Stimulated activated CD4-positive, alpha-beta T cell treated with anti-CD3 and anti-CD28 coated beads, Interleukin-4, amount 100 ng/mL, for 1 hour (primary cell): Measurements from ENCODE around the gene FAM186B.
"Not testable (repeated sequence)": the region's sequence is repeated elsewhere in the genome, so short reads cannot be mapped to it uniquely, and the experiment has no call there.

Experiments
- DNase-seq: peaks from one replicate; pipeline ENCODE4 v3.0.0-alpha.2; 2020

The FAM186B gene, protein sequence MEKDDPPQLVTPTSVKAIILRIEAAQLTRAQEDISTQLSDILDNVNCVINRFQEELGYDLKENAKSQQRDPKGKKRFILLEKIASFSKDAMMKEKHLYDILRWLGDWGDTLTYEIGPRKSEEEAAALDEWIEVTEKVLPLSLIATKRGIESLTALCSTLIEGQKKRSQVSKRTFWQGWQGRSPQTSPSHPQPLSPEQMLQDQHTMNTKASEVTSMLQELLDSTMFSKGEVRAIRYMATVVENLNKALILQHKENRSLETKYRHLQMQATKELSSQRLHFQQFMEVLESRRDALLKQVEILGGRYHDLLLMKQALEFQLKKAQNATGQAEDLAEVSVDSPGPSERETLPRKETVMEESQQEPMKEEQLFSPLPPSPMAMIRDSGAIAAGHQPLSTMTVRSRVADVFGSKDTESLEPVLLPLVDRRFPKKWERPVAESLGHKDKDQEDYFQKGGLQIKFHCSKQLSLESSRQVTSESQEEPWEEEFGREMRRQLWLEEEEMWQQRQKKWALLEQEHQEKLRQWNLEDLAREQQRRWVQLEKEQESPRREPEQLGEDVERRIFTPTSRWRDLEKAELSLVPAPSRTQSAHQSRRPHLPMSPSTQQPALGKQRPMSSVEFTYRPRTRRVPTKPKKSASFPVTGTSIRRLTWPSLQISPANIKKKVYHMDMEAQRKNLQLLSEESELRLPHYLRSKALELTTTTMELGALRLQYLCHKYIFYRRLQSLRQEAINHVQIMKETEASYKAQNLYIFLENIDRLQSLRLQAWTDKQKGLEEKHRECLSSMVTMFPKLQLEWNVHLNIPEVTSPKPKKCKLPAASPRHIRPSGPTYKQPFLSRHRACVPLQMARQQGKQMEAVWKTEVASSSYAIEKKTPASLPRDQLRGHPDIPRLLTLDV

DNA sequence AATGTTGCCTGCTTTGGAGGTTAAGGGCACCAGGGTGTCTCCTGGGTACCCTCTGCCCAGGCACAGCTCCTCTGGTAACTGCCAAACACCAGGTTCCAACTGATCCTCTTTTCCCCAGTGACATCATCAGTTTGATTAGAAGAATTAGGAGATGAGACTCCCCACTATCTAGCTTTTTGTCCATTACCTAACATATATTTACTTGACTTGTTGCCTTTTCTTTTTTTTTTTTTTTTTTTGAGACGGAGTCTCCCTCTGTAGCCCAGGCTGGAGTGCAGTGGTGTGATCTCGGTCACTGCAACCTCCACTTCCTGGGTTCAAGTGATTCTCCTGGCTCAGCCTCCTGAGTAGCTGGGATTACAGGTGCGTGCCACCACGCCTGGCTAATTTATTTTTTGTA, at the start of gene FAM186B:
TSS of gene FAM186B (minus strand) at position 101 of the 400 bp plus-strand sequence. CDS start 162 bp downstream, outside the sequence.
- not testable (repeated sequence) for DNase-seq

DNA sequence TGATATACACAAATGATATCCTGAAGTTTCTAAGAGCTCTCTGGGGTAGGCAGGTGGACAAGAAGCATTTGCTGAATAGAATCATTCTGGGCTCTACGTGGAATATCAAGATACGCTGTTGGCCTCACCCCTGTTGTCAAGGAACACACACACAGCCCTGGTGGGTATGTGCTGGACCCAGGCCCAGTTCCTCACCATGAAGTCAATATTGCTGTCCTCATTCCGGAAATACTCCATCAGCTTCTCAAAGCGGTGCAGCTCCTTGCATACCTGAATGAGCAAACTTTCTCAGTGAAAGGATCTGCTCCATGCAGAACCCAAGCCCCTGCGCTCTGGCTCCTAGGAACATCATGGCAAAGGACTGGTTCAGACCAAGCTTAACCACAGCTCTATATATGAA, 49.3 kb upstream of the FAM186B start:
- DNase-seq = no peak

DNA sequence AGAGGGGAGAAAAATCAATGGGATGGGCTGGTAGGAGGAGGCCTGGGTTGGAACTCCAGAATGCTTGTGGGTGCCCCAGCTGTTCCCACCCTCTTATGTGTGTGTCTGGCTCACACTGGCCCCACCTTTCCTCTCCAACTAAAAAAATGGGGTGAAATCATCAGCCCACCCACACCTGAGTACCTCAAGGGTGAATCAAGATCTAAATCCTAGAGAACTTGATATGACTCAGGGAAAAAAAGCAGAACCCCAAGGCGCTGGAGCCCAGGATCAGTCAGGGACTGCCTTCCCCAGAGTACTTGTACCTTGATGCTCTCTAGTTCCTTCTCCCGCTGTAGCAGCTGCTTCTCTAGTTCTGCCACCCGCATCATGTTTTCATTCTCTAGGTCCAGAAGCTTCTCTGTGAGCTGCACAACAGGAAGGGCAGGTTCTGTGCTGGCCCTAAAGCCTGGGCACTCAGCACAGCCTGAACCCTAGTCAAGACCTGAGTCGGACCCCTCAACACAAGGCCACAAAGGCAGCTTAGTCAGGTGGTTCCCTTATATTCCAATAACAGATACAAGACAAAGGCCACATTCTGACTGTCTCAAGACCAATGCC, 47.6 kb upstream of the FAM186B start:
- no peak for DNase-seq

DNA sequence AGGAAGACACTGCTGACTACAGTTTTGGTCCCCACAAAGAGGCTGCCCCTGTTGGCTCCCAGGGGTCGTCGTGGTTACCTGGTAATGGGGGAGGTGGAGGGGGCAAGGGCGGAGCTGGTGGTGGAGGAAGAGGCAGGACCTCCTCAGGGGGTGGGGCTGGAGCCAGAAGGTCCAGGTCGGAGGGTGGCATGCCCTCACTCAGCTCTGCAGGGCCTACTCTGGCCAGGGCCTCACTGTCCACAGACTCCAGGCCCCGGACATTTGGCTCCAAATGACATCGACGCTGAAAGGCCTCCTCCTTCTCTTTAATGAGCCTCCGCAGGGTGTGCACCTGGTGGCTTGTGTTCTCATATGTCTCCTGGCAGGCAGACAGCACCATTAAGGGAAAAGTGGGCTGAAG, 46.4 kb upstream of the FAM186B start:
- DNase-seq = no peak

DNA sequence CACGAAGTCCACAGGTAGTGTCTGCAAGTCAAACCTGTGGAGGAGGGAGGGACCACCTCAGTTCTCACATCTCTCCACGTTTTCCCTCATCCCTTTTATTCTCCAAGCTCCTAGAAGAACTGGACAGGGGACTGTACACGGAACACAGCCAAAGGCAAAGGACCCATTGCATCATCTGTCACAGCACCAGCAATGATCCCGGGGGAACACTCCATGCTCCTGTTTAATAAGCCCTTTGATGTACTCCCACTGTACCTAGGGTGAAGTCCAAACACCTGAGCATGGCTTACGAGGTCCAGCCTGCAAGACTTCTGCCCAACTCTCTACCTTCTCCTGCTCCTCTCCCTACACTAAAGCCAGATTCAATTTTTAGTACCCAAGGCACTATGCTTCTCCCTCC, 44.5 kb upstream of the FAM186B start:
- no peak for DNase-seq

GRCh38 chr12:49649445-49649844, 44.0 kb upstream of the FAM186B start:
- no peak for DNase-seq

DNA sequence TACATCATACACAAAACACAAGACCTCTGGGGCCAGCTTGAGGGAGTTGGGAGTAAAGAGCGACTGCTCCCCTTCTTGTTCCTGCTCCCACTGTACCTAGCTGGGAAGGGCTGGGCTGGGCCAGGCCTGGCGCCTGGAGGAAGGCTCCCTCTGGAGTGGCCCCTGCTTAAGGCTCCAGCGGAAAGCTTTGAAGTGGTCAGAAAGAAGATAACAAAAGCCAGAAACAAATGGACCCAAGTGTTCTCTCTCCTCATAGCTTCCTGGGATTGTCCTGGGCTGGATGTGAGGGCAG, 43.2 kb upstream of the FAM186B start:
- DNase-seq = no peak

GRCh38 chr12:49647827-49648711, 42.6 kb upstream of the FAM186B start:
- no peak for DNase-seq

DNA sequence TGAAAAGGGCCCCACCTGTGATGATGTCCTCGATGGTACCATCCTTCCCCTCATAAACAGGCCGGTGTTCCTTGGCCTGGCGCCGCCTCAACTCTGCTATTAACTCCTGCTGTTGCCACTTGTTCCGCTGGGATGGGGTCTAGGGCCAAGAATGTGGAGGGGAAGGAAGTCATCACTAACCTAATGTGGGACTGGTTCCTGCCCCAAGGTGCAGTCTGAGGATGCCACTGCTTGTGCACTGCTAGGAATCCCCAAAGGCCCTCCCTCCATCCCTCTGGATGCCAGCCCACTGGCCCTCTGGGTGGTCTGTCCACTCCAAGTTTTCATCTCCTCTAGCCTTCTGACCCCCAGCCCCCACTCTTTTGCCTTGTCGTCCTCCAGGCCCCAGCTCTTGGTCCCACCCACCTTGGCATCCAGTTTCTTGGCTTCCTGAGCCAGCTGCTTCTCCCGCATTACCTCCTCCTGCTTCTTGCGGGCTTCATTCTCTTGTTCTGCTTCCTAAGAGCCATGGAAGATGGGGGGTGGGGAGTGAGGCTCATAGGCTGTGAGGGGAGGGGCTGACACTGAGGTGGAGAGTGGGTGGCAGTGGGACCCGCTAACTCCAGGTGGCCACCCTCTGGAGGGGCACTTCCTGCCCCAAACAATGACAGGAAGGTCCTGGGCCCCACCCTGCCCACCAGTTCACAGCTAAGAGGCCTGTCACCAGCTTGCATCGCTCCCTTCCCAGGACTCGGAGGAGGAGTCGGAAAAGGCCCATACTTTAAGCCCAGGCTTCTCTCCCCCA, 41.6 kb upstream of the FAM186B start:
- no peak for DNase-seq

DNA sequence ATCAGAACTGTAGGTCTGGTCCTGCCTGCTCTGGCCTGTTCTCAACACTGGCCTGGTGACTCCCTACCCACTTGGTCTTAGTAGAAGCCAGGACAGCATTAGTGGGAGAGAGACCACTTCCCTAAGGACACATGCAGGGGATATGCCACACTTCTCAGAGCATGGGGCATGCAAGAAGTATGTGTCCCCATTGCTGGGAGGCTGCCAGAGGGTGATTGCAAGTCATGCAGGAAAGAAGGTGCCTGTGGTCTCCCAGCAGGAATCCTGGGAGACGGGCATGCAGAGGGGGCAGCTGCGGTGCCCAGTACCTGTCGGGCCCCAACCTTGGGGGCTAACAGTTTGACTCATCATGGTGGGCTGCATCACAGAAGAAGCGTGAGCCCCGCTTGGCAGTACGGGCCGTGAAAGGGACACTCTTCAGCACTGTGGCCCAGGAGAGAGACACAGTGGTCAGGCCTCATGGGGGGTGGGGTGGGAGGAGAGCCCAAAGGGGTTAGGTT, 40.9 kb upstream of the FAM186B start:
- DNase-seq = no peak

DNA sequence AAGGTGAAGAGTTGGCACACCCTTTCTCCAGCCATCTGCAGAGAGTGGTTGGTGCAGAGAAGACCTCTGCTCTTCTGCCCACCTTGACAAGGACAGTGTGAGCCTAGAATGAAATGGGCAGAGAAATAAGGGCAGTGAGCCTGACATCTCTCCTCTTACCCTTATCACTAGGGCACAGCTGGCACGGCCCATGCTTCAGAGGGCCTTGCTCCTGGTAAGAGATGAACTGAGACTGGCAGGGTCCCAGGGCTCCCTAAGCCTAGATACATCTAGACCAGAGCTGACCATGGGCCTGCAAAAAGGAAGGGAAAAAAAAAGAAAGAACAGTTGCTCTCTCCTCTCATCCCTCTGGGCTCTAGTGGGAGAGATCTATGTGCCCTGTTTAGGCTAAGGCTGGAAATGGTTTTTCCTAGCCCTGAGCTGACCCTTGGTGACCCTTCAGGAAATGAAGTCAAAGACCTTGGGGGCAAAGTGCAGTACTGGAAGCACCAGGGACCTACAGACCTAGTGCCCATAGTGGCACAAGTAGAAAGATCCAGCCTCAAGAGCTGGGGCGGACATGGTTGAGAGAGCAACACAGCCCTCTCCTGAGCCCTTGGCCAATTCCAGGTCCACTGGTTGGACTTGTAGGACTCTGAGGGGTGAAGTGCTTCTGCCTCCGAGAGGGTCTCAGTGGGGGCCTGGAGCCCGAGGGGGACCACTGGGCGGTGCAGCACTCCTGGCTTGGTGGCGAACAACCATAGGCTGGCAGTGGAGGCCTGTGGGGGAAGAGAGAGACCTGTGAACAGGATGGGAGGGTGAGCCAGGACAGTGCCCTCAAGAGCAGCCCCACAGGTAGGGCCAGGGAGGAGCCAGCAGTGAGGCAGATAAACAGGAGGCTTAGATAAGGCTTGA, 40.0 kb upstream of the FAM186B start:
- DNase-seq = no peak

DNA sequence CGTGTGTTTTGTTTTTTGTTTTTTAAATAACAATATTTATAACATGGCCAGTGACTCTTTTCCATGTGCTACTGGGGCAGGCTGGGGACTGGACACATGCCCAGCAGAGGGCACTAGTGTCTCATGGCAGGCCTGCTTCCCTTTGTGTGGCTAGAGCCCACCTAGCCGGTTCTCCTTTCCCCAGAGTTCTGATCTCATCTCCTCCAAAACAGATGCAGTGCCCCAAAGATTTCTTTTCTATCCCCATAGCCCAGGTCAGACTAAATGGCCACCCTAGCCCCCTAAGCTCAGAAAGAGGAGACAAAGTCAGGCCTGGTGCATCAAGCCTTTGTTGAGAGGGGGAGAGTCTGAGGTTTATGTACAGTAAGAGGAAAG, 39.2 kb upstream of the FAM186B start:
- peak; percentile 80 for DNase-seq

DNA sequence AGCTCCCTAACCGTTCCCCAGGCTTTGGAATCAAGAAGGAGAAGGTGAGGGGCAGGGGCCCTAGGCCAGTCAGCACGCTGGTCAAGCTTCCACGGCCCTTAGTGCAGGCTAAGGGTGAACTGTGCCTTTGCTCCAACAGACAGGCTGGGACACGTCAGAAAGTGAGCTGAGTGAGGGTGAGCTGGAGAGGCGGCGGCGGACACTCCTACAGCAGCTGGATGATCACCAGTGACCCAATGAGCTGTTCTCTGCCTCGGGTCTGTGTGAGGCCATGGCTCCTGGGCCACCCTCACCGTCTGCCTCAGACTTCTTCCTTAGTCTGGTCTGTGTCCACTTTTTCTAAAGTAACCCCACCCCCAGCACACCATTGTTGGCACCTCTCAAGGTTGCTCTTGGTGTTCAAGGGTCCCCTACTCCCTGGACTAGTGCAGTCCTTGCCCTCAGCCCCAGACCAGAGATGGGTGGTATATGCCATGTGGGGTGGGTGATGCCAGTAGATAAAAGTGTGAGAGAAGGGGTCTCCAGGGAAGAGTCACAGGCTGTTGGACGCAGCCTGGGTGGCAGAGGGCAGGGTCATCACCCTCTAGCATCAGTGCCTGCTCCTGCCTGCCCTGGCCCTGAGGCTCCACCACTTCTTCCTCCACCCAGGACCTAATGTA, 38.7 kb upstream of the FAM186B start:
- no peak for DNase-seq

DNA sequence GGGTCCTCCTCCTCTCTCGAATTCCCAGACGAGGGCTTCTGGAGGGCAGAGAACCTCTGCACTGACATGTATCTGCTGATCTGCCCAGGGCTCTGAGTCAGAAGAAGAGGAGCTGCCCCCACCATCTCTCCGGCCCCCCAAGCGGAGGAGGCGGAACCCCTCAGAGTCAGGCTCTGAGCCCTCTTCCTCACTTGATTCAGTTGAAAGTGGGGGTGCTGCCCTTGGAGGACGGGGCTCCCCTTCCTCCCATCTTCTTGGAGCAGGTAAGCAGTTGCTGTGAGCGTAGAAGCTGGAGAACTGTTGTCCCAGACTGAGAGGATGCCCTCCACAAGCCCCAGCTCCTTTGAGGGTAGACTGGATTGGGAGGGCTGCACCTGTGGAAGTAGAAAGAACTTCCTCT, 37.7 kb upstream of the FAM186B start:
- DNase-seq = no peak

DNA sequence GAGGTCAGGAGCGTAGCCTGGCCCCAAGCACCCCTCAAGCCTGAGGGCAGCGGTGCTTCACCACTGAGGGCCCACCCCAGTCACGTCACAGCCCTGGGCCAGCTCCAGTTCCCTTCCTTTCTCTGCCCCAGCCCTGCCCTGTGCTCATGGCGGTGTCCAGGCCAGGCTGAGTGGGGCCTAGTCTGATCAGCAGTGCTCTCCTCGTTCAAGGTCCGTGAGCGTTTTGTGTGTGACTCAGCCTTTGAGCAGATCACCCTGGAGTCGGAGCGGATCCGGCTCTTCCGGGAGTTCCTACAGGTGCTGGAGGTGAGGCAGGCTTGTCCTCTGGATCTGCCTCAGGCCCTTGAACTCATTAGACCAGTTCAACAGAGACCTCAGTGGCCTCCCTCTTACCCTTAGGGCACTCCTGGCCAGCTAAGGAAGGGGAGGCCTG, 36.9 kb upstream of the FAM186B start:
- DNase-seq = no peak

DNA sequence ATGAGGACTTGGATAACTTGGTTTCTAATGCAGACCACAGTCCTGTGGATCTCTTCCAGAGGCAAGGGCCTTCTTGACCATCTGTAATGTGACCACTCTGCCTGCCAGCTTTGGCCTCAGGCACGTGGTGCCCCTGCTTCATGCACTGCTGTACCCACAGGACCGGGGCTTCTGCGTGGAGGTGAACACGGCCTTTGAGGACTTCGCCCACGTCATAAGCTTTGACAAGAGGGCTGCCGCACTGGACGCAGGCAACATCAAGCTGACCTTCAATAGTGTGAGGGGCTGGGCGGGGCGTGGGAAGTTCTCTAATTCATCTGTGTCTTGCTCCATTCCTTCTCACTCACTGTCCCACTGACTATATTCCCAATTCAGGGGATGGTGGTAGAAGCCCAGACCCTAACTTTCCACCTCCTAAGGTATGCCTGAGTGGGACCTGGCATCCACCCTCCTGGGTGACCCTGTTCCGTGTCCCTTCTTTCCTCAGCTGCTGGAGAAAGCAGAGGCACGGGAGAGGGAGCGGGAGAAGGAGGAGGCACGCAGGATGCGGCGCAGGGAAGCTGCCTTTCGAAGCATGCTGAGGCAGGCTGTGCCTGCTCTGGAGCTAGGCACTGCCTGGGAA, 36.4 kb upstream of the FAM186B start:
- DNase-seq = no peak

GRCh38 chr12:49636979-49637755, 31.7 kb upstream of the FAM186B start:
- peak; percentile 49 for DNase-seq

DNA sequence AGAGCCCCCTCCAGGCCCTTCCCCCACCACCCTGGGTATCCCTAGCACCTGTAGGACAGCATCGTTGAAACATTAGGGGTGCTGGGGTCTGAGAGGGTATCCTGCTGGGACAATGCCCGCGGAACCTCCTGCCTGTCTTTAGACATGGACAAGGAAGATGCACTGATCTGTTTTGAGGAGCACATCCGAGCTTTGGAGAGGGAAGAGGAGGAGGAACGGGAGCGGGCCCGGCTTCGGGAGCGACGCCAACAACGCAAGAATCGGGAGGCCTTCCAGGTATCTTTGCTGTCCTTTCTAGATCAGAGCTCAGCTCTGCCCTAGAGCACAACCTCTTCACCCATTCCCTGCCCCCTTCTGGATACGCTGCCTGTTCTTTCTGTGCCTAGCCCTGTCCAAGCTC, 31.1 kb upstream of the FAM186B start:
- DNase-seq = no peak

- DNase-seq = no peak
Observed at GRCh38 chr12:49635656-49636055, 30.2 kb upstream of the FAM186B start.
